Hepatocyte (in vitro differentiated cells): Measurements from ENCODE around the gene TANGO2. TPM values are rescaled to one million over a fixed set of nuclear protein-coding genes. Genes with fewer than 3 reads are reported as not detected.

Experiments used
- DNase-seq: peaks from one replicate; pipeline ENCODE4 v3.0.0-alpha.2; 2016; ENCODE audit warnings: low spot score
- H2AFZ ChIP-seq: fragments of 200-600 bp; sonication (generic); 2 replicates; pipeline ENCODE4 v1.6.0; 2016; ENCODE audit warnings: antibody characterized with exemption, mild to moderate bottlenecking
- H3K27ac ChIP-seq: fragments of 200-600 bp; sonication (generic); 2 replicates; pipeline ENCODE4 v1.5.1; 2016; ENCODE audit warnings: mild to moderate bottlenecking
- H3K27me3 ChIP-seq: fragments of 200-600 bp; sonication (generic); 2 replicates; pipeline ENCODE4 v1.6.1; 2016
- H3K36me3 ChIP-seq: fragments of 200-600 bp; sonication (generic); replicated peaks from 2 replicates; pipeline ENCODE4 v1.5.1; 2016; ENCODE audit warnings: low read depth; ENCODE audit not compliant: insufficient read depth
- H3K4me1 ChIP-seq: fragments of 200-600 bp; sonication (generic); 2 replicates; pipeline ENCODE4 v1.5.1; 2016; ENCODE audit warnings: mild to moderate bottlenecking, moderate library complexity; ENCODE audit not compliant: insufficient read depth
- H3K4me2 ChIP-seq: fragments of 200-600 bp; sonication (generic); 2 replicates; pipeline ENCODE4 v1.6.0; 2016
- H3K4me3 ChIP-seq: fragments of 200-600 bp; sonication (generic); 2 replicates; pipeline ENCODE4 v1.5.1; 2016; ENCODE audit warnings: mild to moderate bottlenecking
- H3K79me2 ChIP-seq: fragments of 200-600 bp; sonication (generic); 2 replicates; pipeline ENCODE4 v1.6.0; 2017; ENCODE audit warnings: mild to moderate bottlenecking
- H3K9me2 ChIP-seq: fragments of 200-600 bp; sonication (generic); replicated peaks from 2 replicates; pipeline ENCODE4 v1.6.0; 2017; ENCODE audit warnings: mild to moderate bottlenecking; ENCODE audit not compliant: insufficient read depth
- H3K9me3 ChIP-seq: fragments of 200-600 bp; sonication (generic); 2 replicates; pipeline ENCODE4 v1.5.1; 2016; ENCODE audit warnings: low read depth, mild to moderate bottlenecking
- H4K20me1 ChIP-seq: fragments of 200-600 bp; sonication (generic); 2 replicates; pipeline ENCODE4 v1.6.0; 2016; ENCODE audit warnings: mild to moderate bottlenecking; ENCODE audit not compliant: insufficient read depth, poor library complexity, severe bottlenecking
- CTCF ChIP-seq: fragments of 200-600 bp; sonication (generic); IDR thresholded peaks from 2 replicates; pipeline ENCODE4 v1.5.1; 2016; ENCODE audit warnings: antibody characterized with exemption, mild to moderate bottlenecking; ENCODE audit not compliant: poor library complexity
- EZH2 ChIP-seq: fragments of 200-600 bp; sonication (generic); IDR thresholded peaks from 2 replicates; pipeline ENCODE4 v1.6.1; 2016; ENCODE audit warnings: antibody characterized with exemption, mild to moderate bottlenecking, borderline replicate concordance
- EZH2phosphoT487 ChIP-seq: fragments of 200-600 bp; sonication (generic); IDR thresholded peaks from one replicate; pipeline ENCODE4 v1.6.1; 2018; ENCODE audit warnings: antibody characterized with exemption, mild to moderate bottlenecking, low read depth, moderate library complexity; ENCODE audit not compliant: unreplicated experiment, severe bottlenecking
- WGBS: methylation state at CpG from one replicate; pipeline ENCODE4 v1.1.6; 2016; ENCODE audit warnings: low lambda C conversion rate; ENCODE audit errors: missing lambda C conversion rate; 5-methylcytosine and 5-hydroxymethylcytosine counted together
- polyA plus RNA-seq: library from polyadenylated mRNA; unstranded; fragments of >200 nt; fragmentation: Nextera tagmentation; extraction: Ambion mirVana; gene quantifications from 2 replicates; pipeline ENCODE4 v1.2.1, GENCODE V29; 2016
- total RNA-seq: library from RNA; depleted of rRNA; stranded (reverse); fragments of >200 nt; gene quantifications from 2 replicates; pipeline ENCODE4 v1.2.3, GENCODE V29; 2014

Gene TANGO2
- total and polyA plus RNA-seq, 2 experiments from 2014 or later = 20.8 to 21.4 TPM

GRCh38 chr22:19974935-19975706 lies 45.8 kb upstream of the TANGO2 start:
- H3K4me3 ChIP-seq = no peak overlapping the region
- 91% methylated on average over 13 of the region's 13 CpGs for whole genome bisulfite sequencing
- H3K9me2 ChIP-seq = no peaks in the 10 kb centered on the region
- no peaks in the 10 kb centered on the region for H3K27me3 ChIP-seq
- no peaks in the 10 kb centered on the region for H4K20me1 ChIP-seq
- no peak for TF ChIP-seq EZH2phosphoT487
- TF ChIP-seq EZH2 = no peak
- no peak for TF ChIP-seq CTCF
- no peaks in the 10 kb centered on the region for H3K36me3 ChIP-seq
- H3K4me1 ChIP-seq = no peaks in the 10 kb centered on the region
- DNase-seq = no peak
- H3K79me2 ChIP-seq = no peaks in the 10 kb centered on the region
- no peak overlapping the region for H2AFZ ChIP-seq
- H3K4me2 ChIP-seq = no peak overlapping the region
- no peak overlapping the region for H3K27ac ChIP-seq
- no peaks in the 10 kb centered on the region for H3K9me3 ChIP-seq

GRCh38 chr22:19975707-19976035 lies 45.2 kb upstream of the TANGO2 start:
- Histone ChIP-seq H3K27ac (no peak overlapping the region), H3K9me2 (no peaks in the 10 kb centered on the region), H3K9me3 (no peaks in the 10 kb centered on the region), H3K79me2 (no peaks in the 10 kb centered on the region), H3K36me3 (no peaks in the 10 kb centered on the region), H3K4me2 (no peak overlapping the region), H3K4me3 (no peak overlapping the region), H2AFZ (no peak overlapping the region), H4K20me1 (no peaks in the 10 kb centered on the region), H3K27me3 (no peaks in the 10 kb centered on the region), H3K4me1 (no peaks in the 10 kb centered on the region)
- no peak for DNase-seq
- TF ChIP-seq EZH2phosphoT487 = no peak
- no peak for TF ChIP-seq EZH2
- TF ChIP-seq CTCF = no peak
- WGBS = 80% methylated on average over 4 of the region's 4 CpGs

- WGBS = 94% methylated on average over 3 of the region's 3 CpGs
- H3K9me2 ChIP-seq = no peaks in the 10 kb centered on the region
- H4K20me1 ChIP-seq = no peaks in the 10 kb centered on the region
- no peaks in the 10 kb centered on the region for H3K27me3 ChIP-seq
- TF ChIP-seq EZH2phosphoT487 = no peak
- TF ChIP-seq EZH2 = no peak
- no peaks in the 10 kb centered on the region for H3K9me3 ChIP-seq
- no peak overlapping the region for H3K4me3 ChIP-seq
- H3K27ac ChIP-seq = no peak overlapping the region
- H3K4me1 ChIP-seq = no peaks in the 10 kb centered on the region
- H3K4me2 ChIP-seq = no peak overlapping the region
- no peaks in the 10 kb centered on the region for H3K36me3 ChIP-seq
- no peaks in the 10 kb centered on the region for H3K79me2 ChIP-seq
- no peak for DNase-seq
- no peak overlapping the region for H2AFZ ChIP-seq
Measured at GRCh38 chr22:19976671-19977070, 44.2 kb upstream of the TANGO2 start.

GRCh38 chr22:19977296-19978243 lies 43.3 kb upstream of the TANGO2 start:
- Histone ChIP-seq H3K4me1 (no peaks in the 10 kb centered on the region), H2AFZ (no peak overlapping the region), H3K27me3 (no peaks in the 10 kb centered on the region), H3K4me2 (no peak overlapping the region), H3K79me2 (no peaks in the 10 kb centered on the region), H3K9me2 (no peaks in the 10 kb centered on the region), H3K27ac (no peak overlapping the region), H3K9me3 (no peaks in the 10 kb centered on the region), H4K20me1 (no peaks in the 10 kb centered on the region), H3K36me3 (no peaks in the 10 kb centered on the region), H3K4me3 (no peak overlapping the region)
- TF ChIP-seq EZH2 (no peak), EZH2phosphoT487 (no peak), CTCF (no peak)
- DNase-seq = no peak
- 95% methylated on average over 31 of the region's 32 CpGs for WGBS
